A549 treated with Mapracorat at 1 μM for 4 hours (cell line): ENCODE measurements around the gene PRR36. TPM values are rescaled to one million over a fixed set of nuclear protein-coding genes. Genes with fewer than 3 reads are reported as not detected.

ENCODE experiments used
- total RNA-seq: library from RNA; stranded (reverse); fragments of 200-300 nt; extraction: Qiagen RNA extraction; gene quantifications from 5 replicates; pipeline ENCODE4 v1.2.3, GENCODE V29; 2022

Gene PRR36
- total RNA-seq = 0.19 to 0.46 TPM (median 0.39 TPM) in 5 replicates

DNA sequence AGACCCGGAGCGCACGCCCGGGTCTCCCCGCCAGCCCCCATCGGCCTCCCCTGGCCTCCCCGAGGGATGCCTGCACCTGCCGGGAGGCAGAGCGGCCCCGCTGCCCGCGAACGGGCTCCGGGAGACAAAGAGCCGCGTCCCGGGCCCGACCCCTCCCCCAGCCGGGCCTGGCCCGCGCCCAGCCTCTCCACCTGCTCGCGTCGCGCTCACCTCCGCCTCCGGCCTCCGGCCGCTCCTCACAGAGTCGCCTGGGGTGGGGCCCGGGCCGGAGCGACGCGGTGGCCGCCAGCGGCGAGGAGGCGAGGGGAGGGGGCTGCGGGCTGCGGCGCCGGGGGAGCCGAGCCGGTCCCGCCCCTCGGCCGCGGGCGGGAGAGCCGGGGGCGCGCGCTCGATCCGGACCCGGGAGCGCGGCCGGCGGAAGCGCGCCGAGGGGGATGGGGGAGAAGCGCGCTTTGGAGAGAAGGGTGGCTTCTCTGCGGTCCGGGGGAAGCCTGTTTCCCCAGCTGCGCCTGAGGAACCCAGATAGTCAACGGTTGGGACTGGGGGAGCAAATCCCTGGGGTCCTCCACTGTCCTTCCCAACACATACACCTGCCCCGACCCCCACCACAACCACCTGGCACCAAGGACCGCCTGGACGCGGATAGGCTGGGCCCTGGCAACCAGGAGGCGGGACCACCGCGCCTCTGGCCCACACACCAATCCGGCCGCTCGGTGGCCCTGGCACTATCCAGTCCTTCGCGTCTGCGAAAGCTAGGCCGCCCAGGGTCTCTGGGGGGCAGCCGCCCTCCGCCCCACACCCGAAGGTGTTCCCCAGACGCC, at the start of gene PRR36:
Gene PRR36, minus strand, starts transcription at position 315 of the 821 bp plus-strand sequence. CDS start 701 bp downstream, outside the sequence.

DNA sequence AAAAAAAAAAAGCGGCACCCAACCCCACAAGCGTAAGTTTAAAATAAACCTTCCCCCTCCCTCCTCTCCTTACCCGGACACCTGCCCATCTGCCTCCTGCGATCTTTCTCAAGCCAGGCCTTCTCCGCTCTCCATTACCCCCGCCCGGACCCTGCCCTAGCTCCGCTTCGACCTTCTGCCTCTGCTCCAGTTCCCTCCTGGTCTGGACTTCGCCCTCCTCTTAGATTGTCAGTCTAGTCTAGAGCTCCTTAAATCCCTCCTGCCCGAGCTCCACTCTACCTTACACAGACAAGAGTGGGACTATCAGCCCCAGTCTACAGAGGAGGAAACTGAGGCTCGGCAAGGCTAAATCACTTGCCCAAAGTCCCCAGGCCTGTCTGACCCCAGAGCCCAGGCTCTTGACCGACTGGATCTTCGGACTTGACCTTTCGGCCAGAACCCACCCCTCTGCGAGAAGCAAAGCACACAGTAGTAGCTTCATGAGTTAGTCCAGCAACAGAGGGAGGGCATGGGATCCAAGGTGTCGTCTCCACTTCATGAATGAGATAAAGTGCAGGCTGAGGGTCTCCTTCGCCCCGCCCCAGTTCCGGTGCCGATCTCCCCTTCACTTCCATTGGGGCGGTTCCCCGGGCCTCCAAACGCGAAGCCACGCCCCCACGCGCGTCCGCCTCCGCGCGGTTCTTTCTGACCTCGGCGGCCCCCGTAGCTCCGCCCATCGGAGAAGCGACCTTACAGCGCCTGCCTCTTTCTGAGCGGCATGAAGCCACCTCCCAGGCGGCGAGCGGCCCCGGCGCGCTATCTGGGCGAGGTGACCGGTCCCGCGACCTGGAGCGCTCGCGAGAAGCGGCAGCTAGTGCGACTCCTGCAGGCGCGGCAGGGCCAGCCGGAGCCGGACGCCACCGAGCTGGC, 45.7 kb upstream of the PRR36 start, which contains the start of gene SNAPC2:
Gene SNAPC2, plus strand, starts transcription at position 729 of the 909 bp plus-strand sequence. Its CDS starts 29 bp downstream, at position 758.

DNA sequence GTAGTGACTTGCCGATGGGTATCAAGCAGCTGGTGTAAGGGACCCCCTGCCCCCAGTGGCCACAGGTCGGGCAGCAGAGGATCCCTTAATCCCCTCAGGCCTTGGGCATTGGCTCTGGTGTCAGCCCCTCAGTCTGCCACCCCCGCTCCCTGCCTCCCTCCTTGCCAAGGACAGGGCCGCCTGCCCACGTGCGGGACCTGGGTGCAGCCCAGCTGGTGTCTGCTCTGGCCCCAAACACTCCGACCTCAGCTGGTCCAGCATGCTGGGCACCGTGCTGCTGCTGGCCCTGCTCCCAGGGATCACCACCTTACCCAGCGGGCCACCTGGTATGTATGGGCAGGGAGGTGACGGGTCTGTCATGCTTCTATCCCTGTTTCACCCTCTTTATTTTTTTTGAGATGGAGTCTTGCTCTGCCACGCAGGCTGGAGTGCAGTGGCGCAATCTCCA, 40.4 kb upstream of the PRR36 start, which contains the start of gene TGFBR3L:
Gene TGFBR3L, plus strand, starts transcription at position 233 of the 448 bp plus-strand sequence.

DNA sequence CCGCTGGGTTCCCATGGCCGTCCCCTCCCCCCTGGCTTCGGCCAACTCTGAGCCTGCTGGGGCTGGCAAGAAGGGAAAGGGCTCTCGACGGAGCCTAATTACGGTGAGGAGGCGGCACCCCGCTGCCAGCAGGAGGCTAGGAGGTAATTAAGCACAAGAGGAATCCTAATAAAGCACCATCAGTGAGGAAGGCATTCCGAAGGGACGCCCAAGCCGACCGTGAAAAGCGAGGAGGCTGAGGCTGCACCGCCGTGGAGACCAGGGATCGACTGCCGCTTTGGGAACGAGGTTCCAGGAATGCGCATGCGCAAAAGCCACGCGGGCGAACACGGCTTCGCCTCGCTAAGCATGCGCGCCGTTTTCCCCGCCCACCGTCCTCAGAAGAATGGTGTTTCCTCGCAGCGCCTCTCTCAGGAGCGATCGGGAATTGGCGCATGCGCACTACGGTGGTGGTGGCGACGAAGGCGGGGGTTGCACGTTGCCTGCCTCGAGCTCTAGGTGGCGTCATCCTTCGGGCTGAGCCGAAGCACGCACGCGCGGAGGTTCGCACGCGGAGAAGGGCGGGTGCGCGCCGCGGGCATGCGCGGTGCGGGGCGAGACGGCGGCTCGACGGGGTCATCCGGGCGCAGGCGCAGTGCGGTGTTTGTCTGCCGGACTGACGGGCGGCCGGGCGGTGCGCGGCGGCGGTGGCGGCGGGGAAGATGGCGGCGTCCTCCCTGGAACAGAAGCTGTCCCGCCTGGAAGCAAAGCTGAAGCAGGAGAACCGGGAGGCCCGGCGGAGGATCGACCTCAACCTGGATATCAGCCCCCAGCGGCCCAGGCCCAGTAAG, 29.3 kb upstream of the PRR36 start, which contains the start of gene MAP2K7:
Gene MAP2K7, plus strand, starts transcription at position 634 of the 830 bp plus-strand sequence. Its CDS starts 68 bp downstream, at position 702.

DNA sequence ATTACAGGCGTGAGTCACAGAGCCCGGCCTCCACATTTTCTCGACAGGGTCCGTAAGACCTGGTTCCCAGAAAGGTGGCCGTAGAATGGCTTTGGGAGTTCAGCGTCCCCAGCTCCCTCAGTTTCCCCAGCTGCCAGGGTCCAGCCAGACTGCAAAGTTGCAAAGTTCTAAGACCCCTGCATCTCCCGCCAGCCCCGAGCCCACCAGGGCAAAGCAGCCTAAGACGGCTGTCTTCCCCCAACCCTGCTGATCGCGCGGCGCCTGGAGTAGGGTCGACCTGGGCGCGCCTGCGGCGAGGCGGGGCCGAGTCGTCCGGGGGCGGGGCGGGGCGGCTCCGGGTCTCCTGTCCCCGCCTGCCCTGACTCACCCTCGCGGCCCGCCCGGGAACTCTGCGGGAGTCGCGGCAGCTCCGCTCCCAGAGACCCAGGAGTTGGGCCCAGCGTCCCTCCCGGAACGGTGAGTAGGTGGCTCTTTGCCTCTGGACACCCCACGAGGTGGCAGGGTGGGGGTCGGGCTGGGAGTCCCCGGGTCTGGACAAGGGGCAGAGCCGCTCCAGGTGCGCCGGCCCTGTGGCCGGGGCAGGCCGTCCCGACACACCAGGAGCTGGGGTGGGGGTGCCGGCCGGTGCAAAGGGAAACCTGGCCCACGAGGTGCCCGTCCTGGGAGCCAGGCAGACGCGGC, 14.1 kb upstream of the PRR36 start, which contains the start of gene LRRC8E:
Gene LRRC8E, plus strand, starts transcription at position 366 of the 681 bp plus-strand sequence. CDS start 7,094 bp downstream, outside the sequence.

DNA sequence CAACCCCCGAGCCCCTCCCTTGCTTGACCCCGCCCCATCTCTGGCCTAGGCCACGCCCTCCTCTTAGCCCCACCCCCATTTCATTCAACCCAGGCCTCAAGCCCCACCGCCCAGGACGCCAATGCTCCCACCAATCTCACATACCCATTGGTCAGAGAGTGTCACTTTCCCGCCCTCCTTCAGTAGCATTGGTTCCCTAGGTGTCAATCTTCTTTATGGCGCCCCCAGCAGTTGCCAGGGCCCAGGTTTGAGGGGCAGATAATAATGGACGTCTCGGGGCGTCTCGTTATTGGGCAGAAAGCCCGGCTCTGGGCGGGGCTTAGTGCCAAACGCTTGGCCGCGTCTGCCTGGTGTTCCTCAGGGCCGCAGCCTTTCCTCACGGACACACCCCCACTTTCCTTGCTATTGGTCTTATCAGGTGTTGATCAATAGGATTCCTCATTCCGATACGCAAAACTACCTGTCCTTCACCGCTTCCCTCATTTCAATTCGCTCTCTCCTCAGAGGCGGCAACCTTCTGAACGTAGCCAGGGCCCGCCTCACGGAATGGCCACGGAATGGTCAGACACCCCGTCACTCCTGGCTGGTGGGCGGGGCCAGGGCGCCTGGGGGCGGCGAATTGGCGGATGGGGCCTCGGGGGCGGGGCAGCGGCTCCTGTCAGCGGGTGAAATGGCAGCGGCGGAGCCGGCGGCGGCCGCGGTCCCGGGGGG, 44.5 kb downstream of the PRR36 start, which contains the start of gene EVI5L:
Gene EVI5L, plus strand, starts transcription at position 658 of the 711 bp plus-strand sequence. CDS start 16,325 bp downstream, outside the sequence.

Other genes with a start within 250 kb of the PRR36 start
- gene XAB2, start 244.8 kb downstream of the PRR36 start, total RNA-seq = 21.5 to 26.3 TPM (median 25.6 TPM) in 5 replicates
- gene PET100, start 244.6 kb downstream of the PRR36 start, total RNA-seq = 46.3 to 68.9 TPM (median 59.4 TPM) in 5 replicates
- not detected in 5 replicates for gene PCP2, start 240.7 kb downstream of the PRR36 start, total RNA-seq
- 31.0 to 45.2 TPM (median 40.0 TPM) in 5 replicates for gene STXBP2, start 237.3 kb downstream of the PRR36 start, total RNA-seq
- not detected in 5 replicates for gene RETN, start 205.3 kb downstream of the PRR36 start, total RNA-seq
- not detected in 5 replicates for gene MCEMP1, start 197.3 kb downstream of the PRR36 start, total RNA-seq
- gene TRAPPC5, start 193.6 kb downstream of the PRR36 start, total RNA-seq = 45.4 to 107 TPM (median 106 TPM) in 5 replicates
- gene FCER2, start 172.3 kb downstream of the PRR36 start, total RNA-seq = not detected in 5 replicates
- not detected in 5 replicates for gene CLEC4G, start 142.3 kb downstream of the PRR36 start, total RNA-seq
- gene CD209, start 126.9 kb downstream of the PRR36 start, total RNA-seq = not detected in 5 replicates
- not detected in 5 replicates for gene CLEC4M, start 111.1 kb downstream of the PRR36 start, total RNA-seq
- 1.1 to 1.9 TPM (median 1.8 TPM) in 5 replicates for gene EVI5L, start 44.2 kb downstream of the PRR36 start, total RNA-seq
- gene LRRC8E, start 14.1 kb upstream of the PRR36 start, total RNA-seq = 5.4 to 6.4 TPM (median 6.0 TPM) in 5 replicates
- 10.6 to 15.8 TPM (median 15.4 TPM) in 5 replicates for gene MAP2K7, start 29.5 kb upstream of the PRR36 start, total RNA-seq
- gene TGFBR3L, start 40.4 kb upstream of the PRR36 start, total RNA-seq = 0.42 to 2.8 TPM (median 1.8 TPM) in 5 replicates
- gene SNAPC2, start 45.9 kb upstream of the PRR36 start, total RNA-seq = 19.2 to 30.9 TPM (median 28.9 TPM) in 5 replicates
- 8.9 to 22.8 TPM (median 20.7 TPM) in 5 replicates for gene CTXN1, start 51.7 kb upstream of the PRR36 start, total RNA-seq
- gene TIMM44, start 69.3 kb upstream of the PRR36 start, total RNA-seq = 24.8 to 32.6 TPM (median 26.7 TPM) in 5 replicates
- 60.5 to 67.8 TPM (median 65.2 TPM) in 5 replicates for gene ELAVL1, start 131.3 kb upstream of the PRR36 start, total RNA-seq
- gene CCL25, start 178.4 kb upstream of the PRR36 start, total RNA-seq = not detected in 5 replicates